HG03045 (cell line): ENCODE data around the gene POMT1.
"Not testable (repeated sequence)": the region's sequence is repeated elsewhere in the genome, so short reads cannot be mapped to it uniquely, and the experiment has no call there.

Experiments used
- ATAC-seq: cut with Tn5 transposase; IDR thresholded peaks from one replicate; pipeline ENCODE4 v1.9.1; 2021; ENCODE audit warnings: mild to moderate bottlenecking, moderate library complexity; ENCODE audit not compliant: unreplicated experiment

POMT1 gene

GRCh38 chr9:131549186-131549585 is 46.5 kb downstream of the POMT1 start:
- ATAC-seq, result not testable (repeated sequence)

GRCh38 chr9:131550465-131550864 is 47.7 kb downstream of the POMT1 start:
- not testable (repeated sequence) for ATAC-seq

- ATAC-seq, result no peak
Measured at GRCh38 chr9:131552030-131552429, 49.3 kb downstream of the POMT1 start.

- ATAC-seq, result no peak
Measured at GRCh38 chr9:131554087-131554842, 51.5 kb downstream of the POMT1 start.

GRCh38 chr9:131554843-131555351 is 52.2 kb downstream of the POMT1 start:
- ATAC-seq, result no peak

- no peak for ATAC-seq
Measured at GRCh38 chr9:131555841-131556673, 53.3 kb downstream of the POMT1 start.

- no peak for ATAC-seq
Measured at GRCh38 chr9:131557855-131558548, 55.3 kb downstream of the POMT1 start.

GRCh38 chr9:131559421-131560000 is 56.8 kb downstream of the POMT1 start:
- no peak for ATAC-seq

- ATAC-seq, result no peak
Measured at GRCh38 chr9:131562032-131562959, 59.6 kb downstream of the POMT1 start.

GRCh38 chr9:131565369-131565768 is 62.7 kb downstream of the POMT1 start:
- ATAC-seq, result no peak

GRCh38 chr9:131566158-131566557 is 63.4 kb downstream of the POMT1 start:
- ATAC-seq, result no peak

GRCh38 chr9:131567910-131568309 is 65.2 kb downstream of the POMT1 start:
- no peak for ATAC-seq
